OCI-LY7 (cell line): ENCODE data around the gene SETDB2.

Experiments
- EZH2phosphoT487 ChIP-seq: fragments of 200-600 bp; sonication (generic); IDR thresholded peaks from 2 replicates; pipeline ENCODE4 v1.6.1; 2018; ENCODE audit warnings: low read depth, borderline replicate concordance, mild to moderate bottlenecking, mixed run types, antibody characterized with exemption, low read length, moderate library complexity, mixed read lengths
- TF ChIP-seq, protein P1 (sequence below): fragments of 200-600 bp; sonication (generic); conservative IDR thresholded peaks from 2 replicates; pipeline ENCODE4 v1.5.1; 2014; ENCODE audit warnings: mild to moderate bottlenecking, antibody characterized with exemption, low read length, moderate library complexity, mixed read lengths

DNA sequence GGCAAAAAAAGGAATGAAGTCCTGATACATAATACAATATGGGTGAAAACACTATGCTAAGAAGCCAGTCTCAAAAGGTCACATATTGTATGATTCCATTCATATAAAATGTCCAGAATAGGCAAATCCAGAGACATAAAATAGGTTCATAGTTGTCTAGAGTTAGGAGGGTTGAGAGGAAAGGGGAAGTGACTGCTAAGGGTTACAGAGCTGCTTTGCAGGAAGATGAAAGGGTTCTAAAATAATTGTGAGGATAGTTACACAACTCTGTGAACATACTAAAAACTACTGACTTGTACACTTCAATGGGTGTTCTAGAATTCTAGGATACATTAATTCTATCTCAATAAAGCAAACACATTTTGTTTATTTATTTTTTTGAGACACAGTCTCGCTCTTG lies 25.9 kb upstream of the SETDB2 start:
- TF ChIP-seq, protein P1, sequence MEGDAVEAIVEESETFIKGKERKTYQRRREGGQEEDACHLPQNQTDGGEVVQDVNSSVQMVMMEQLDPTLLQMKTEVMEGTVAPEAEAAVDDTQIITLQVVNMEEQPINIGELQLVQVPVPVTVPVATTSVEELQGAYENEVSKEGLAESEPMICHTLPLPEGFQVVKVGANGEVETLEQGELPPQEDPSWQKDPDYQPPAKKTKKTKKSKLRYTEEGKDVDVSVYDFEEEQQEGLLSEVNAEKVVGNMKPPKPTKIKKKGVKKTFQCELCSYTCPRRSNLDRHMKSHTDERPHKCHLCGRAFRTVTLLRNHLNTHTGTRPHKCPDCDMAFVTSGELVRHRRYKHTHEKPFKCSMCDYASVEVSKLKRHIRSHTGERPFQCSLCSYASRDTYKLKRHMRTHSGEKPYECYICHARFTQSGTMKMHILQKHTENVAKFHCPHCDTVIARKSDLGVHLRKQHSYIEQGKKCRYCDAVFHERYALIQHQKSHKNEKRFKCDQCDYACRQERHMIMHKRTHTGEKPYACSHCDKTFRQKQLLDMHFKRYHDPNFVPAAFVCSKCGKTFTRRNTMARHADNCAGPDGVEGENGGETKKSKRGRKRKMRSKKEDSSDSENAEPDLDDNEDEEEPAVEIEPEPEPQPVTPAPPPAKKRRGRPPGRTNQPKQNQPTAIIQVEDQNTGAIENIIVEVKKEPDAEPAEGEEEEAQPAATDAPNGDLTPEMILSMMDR: no peak
- TF ChIP-seq EZH2phosphoT487: no peak
